Measurements from ENCODE around the gene N4BP2L1.

Gene N4BP2L1

GRCh38 chr13:32419862-32420261 is 8.1 kb downstream of the N4BP2L1 start:
- H3K9me3 Mint-ChIP-seq, result no peaks in the 10 kb centered on the region
- H3K27me3 Mint-ChIP-seq, result no peaks in the 10 kb centered on the region
- H3K27ac Mint-ChIP-seq, result no peak overlapping the region
- H3K36me3 Mint-ChIP-seq, result peaks cover 36% of the 10 kb centered on the region
- peaks cover 34% of the 10 kb centered on the region for H3K4me1 Mint-ChIP-seq
- no peak overlapping the region for H3K4me3 Mint-ChIP-seq

- Mint-ChIP-seq H3K9me3 (no peaks in the 10 kb centered on the region), H3K27ac (no peak overlapping the region), H3K4me1 (peaks cover 18% of the 10 kb centered on the region), H3K36me3 (peaks cover 29% of the 10 kb centered on the region), H3K27me3 (no peaks in the 10 kb centered on the region), H3K4me3 (no peak overlapping the region)
These were observed 9.9 kb downstream of the N4BP2L1 start for GRCh38 chr13:32417995-32418394.

- no peaks in the 10 kb centered on the region for H3K9me3 Mint-ChIP-seq
- H3K4me1 Mint-ChIP-seq, result peaks cover 20% of the 10 kb centered on the region
- H3K27me3 Mint-ChIP-seq, result no peaks in the 10 kb centered on the region
- H3K27ac Mint-ChIP-seq, result peak overlapping the region; percentile 12
- H3K4me3 Mint-ChIP-seq, result no peak overlapping the region
- peaks cover 17% of the 10 kb centered on the region for H3K36me3 Mint-ChIP-seq
These were observed 12.9 kb downstream of the N4BP2L1 start for GRCh38 chr13:32415019-32415418.

GRCh38 chr13:32414580-32414979 is 13.3 kb downstream of the N4BP2L1 start:
- H3K27ac Mint-ChIP-seq, result peak overlapping the region; percentile 12
- H3K4me3 Mint-ChIP-seq, result no peak overlapping the region
- H3K9me3 Mint-ChIP-seq, result no peaks in the 10 kb centered on the region
- H3K4me1 Mint-ChIP-seq, result peaks cover 24% of the 10 kb centered on the region
- H3K36me3 Mint-ChIP-seq, result peaks cover 15% of the 10 kb centered on the region
- no peaks in the 10 kb centered on the region for H3K27me3 Mint-ChIP-seq

- Mint-ChIP-seq H3K9me3 (no peaks in the 10 kb centered on the region), H3K27me3 (no peaks in the 10 kb centered on the region), H3K27ac (no peak overlapping the region), H3K36me3 (peaks cover 8% of the 10 kb centered on the region), H3K4me1 (peaks cover 34% of the 10 kb centered on the region), H3K4me3 (no peak overlapping the region)
These were observed 14.6 kb downstream of the N4BP2L1 start for GRCh38 chr13:32413284-32413683.

DNA sequence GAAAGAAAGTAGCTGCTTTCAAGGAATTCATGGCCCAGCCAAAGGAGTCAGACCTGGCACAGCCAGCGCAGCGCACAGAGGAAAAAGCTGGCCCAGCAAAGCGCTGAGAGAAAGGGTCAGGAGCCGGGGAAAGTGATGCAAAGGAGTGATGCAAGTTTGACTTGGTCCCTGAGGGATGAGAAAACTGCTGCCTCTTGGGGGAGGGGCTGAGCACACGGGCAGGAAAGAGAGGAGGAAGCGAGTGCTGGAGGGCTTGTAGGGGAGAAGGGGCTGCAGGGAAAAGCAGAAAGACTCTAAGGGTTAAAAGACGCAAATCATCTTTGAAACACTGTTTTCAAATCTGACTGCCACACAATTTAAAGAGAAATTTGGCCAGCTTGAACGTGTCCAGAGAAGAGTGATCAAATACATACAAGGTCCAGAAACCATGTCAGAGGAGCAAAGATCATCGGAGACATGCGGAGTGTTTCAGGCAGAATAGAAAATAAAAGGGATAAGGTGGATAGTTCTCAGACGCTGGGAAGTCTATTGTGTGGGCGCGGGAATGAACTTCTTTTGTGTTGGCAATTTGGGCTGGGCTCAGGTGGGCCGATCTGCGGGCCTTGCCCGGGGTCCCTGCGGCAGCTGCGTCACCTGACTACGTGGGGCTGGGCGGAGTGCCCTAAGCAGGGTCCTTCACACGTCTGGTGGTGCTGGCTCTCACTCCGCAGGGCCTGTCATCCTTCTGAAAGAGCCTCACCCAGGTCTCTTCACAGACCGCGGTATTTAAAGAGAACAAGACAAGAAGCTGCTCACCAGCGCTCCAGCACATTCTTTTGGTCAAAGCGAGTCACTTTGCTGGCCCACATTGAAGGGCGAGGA is 18.1 kb downstream of the N4BP2L1 start:
- Mint-ChIP-seq H3K4me3 (no peak overlapping the region), H3K36me3 (peaks cover 11% of the 10 kb centered on the region), H3K9me3 (no peaks in the 10 kb centered on the region), H3K27ac (no peak overlapping the region), H3K4me1 (peaks cover 25% of the 10 kb centered on the region), H3K27me3 (no peaks in the 10 kb centered on the region)

DNA sequence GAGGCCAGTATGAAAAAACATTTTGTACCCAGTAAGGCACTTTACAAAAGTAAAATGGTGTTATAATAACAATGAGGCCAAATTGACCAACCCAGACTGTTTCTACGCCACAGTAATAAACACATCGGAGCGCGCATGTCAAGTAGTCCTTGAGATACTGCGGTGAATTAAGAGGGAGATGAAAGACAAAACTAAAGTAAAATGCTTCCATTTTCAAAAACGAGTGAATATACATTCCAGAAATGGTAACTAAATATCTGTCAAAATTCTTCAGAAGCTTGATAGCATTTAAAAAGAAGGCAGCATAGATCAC is 19.0 kb downstream of the N4BP2L1 start:
- peaks cover 25% of the 10 kb centered on the region for H3K4me1 Mint-ChIP-seq
- peaks cover 11% of the 10 kb centered on the region for H3K36me3 Mint-ChIP-seq
- no peaks in the 10 kb centered on the region for H3K9me3 Mint-ChIP-seq
- H3K4me3 Mint-ChIP-seq, result no peak overlapping the region
- no peaks in the 10 kb centered on the region for H3K27me3 Mint-ChIP-seq
- H3K27ac Mint-ChIP-seq, result no peak overlapping the region

DNA sequence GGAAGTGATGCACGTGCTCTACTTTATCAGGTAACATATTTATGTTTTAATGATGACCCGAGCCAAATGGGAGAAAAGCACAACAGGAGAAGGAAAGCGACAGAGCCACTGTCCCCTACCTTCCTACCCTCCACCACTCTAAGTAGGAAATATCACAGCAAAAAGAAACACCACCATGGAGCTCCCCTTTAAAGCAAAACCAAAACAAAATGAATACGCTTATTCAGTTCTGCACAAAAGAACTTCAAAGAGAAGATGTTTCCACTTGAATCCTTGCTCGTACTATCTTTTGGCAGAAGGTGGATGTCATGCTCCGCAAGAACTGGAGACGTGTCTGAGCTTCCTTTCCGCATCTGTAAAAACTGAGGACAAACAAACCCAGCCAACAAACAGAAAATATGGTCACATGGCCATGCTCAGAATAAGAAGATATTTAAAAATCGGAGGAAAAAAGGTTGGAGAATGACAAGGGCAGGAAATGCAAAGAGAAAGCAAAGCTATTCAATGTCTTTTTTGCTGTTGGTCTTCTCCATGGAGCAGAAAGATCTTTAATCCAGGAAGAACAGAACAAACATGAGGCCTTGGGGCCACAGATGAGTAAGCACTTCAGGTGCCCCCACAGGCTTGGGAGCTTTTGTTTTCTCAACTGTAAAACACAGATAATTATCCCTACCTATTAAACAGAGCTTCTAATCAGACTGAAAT is 19.5 kb downstream of the N4BP2L1 start:
- H3K36me3 Mint-ChIP-seq, result peaks cover 11% of the 10 kb centered on the region
- peaks cover 25% of the 10 kb centered on the region for H3K4me1 Mint-ChIP-seq
- no peaks in the 10 kb centered on the region for H3K27me3 Mint-ChIP-seq
- H3K9me3 Mint-ChIP-seq, result no peaks in the 10 kb centered on the region
- H3K4me3 Mint-ChIP-seq, result no peak overlapping the region
- no peak overlapping the region for H3K27ac Mint-ChIP-seq

DNA sequence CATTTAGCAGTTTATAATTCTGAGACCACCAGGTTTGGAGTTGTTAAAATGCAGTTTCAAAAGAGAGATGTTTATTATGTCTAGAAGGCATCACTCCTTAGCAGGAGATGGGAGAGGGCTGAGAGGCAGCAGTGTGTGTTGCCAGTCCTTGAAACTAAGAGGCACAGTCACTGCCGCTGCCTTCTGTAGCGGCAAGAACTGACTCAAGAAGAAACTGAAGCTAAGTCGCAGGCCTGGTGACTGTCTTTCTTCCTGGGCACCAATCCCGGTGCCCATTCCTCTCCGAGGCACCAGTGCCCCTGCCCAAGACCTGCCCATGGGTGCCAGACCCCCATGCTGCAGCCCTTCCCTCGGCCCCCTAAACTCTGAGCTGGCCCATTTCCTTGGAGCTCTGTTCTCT is 20.1 kb downstream of the N4BP2L1 start:
- Mint-ChIP-seq H3K27ac (peak overlapping the region; percentile 23), H3K4me1 (peaks cover 25% of the 10 kb centered on the region), H3K27me3 (no peaks in the 10 kb centered on the region), H3K36me3 (peaks cover 11% of the 10 kb centered on the region), H3K4me3 (no peak overlapping the region), H3K9me3 (no peaks in the 10 kb centered on the region)

- Mint-ChIP-seq H3K27me3 (no peaks in the 10 kb centered on the region), H3K27ac (no peak overlapping the region), H3K9me3 (no peaks in the 10 kb centered on the region), H3K36me3 (peaks cover 19% of the 10 kb centered on the region), H3K4me1 (peaks cover under 1% of the 10 kb centered on the region), H3K4me3 (no peak overlapping the region)
These were observed 24.8 kb downstream of the N4BP2L1 start for GRCh38 chr13:32403108-32403507.

- H3K36me3 Mint-ChIP-seq, result peaks cover 2% of the 10 kb centered on the region
- peaks cover 1% of the 10 kb centered on the region for H3K27me3 Mint-ChIP-seq
- no peaks in the 10 kb centered on the region for H3K9me3 Mint-ChIP-seq
- H3K27ac Mint-ChIP-seq, result no peak overlapping the region
- peaks cover 3% of the 10 kb centered on the region for H3K4me1 Mint-ChIP-seq
- no peak overlapping the region for H3K4me3 Mint-ChIP-seq
These were observed 36.8 kb downstream of the N4BP2L1 start for GRCh38 chr13:32391101-32391619.

GRCh38 chr13:32390484-32390883 is 37.4 kb downstream of the N4BP2L1 start:
- Mint-ChIP-seq H3K4me1 (peaks cover 3% of the 10 kb centered on the region), H3K4me3 (no peak overlapping the region), H3K27me3 (peaks cover 1% of the 10 kb centered on the region), H3K36me3 (peaks cover 2% of the 10 kb centered on the region), H3K9me3 (no peaks in the 10 kb centered on the region), H3K27ac (no peak overlapping the region)

- H3K27me3 Mint-ChIP-seq, result peaks cover 1% of the 10 kb centered on the region
These were observed 37.9 kb downstream of the N4BP2L1 start for GRCh38 chr13:32390048-32390447.

GRCh38 chr13:32385410-32385809 is 42.5 kb downstream of the N4BP2L1 start:
- Mint-ChIP-seq H3K27me3 (peaks cover under 1% of the 10 kb centered on the region), H3K27ac (no peak overlapping the region), H3K4me3 (no peak overlapping the region), H3K4me1 (peaks cover 1% of the 10 kb centered on the region), H3K36me3 (peaks cover 2% of the 10 kb centered on the region), H3K9me3 (no peaks in the 10 kb centered on the region)

More at GRCh38 chr13:32390048-32390447, 37.9 kb downstream of the N4BP2L1 start:
- peaks cover 2% of the 10 kb centered on the region for H3K36me3 Mint-ChIP-seq
- H3K9me3 Mint-ChIP-seq, result no peaks in the 10 kb centered on the region
- H3K4me1 Mint-ChIP-seq, result peaks cover 3% of the 10 kb centered on the region
- H3K4me3 Mint-ChIP-seq, result no peak overlapping the region
- no peak overlapping the region for H3K27ac Mint-ChIP-seq

DNA sequence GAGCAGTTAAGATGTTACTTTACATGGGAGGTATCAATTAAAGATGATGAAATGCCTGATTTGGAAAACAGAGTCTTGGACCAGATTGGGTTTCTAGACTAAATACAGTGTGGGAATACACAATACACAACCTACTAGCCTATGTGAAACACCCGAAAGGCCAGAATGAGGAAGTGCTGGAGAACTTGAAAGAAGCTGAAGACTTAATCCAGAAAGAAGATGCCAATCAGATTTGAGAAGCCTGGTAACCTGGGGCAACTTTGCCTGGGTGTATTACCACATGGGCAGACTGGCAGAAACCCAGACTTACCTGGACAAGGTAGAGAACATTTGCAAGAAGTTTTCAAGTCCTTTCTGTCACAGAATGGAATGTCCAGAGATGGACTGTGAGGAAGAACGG is 43.2 kb downstream of the N4BP2L1 start:
- Mint-ChIP-seq H3K27me3 (no peaks in the 10 kb centered on the region), H3K4me3 (no peak overlapping the region), H3K27ac (no peak overlapping the region), H3K36me3 (peaks cover 2% of the 10 kb centered on the region), H3K4me1 (no peaks in the 10 kb centered on the region), H3K9me3 (no peaks in the 10 kb centered on the region)

All from activated naive CD4-positive, alpha-beta T cell treated with anti-CD3 and anti-CD28 coated beads, Interleukin-2, amount 50 U/mL, for 24 hours (primary cell).